ENCODE measurements around the gene DDX52.

DNA sequence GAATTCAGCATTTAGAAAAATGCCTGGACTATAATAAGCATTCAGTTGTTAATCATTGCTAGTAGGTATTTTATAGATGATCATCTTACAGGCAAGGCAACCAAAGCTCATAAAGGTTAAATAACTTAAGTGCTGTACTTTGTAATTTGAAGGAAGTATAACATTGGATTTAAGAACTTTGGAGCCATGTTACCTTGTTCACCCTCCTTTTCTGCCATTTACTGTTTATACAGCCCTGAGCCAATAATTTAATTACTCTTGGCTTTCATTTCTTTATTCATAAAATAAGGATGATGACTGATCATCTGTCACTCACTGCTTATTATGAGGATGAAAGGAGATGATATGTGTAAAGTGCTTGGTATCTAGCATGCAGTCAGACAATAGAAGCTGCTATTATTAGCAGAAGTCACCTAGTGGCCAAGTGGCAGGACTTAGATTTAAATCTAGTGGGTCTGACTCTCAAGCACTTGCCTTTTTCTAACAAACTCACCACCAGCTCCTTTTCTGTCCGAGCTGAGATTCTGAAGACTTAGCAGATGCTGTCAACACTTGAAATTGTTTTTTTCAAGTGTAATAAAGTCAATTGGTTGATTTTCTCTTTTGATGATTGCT lies 18.3 kb upstream of the DDX52 start:
- TF ChIP-seq, protein P1, sequence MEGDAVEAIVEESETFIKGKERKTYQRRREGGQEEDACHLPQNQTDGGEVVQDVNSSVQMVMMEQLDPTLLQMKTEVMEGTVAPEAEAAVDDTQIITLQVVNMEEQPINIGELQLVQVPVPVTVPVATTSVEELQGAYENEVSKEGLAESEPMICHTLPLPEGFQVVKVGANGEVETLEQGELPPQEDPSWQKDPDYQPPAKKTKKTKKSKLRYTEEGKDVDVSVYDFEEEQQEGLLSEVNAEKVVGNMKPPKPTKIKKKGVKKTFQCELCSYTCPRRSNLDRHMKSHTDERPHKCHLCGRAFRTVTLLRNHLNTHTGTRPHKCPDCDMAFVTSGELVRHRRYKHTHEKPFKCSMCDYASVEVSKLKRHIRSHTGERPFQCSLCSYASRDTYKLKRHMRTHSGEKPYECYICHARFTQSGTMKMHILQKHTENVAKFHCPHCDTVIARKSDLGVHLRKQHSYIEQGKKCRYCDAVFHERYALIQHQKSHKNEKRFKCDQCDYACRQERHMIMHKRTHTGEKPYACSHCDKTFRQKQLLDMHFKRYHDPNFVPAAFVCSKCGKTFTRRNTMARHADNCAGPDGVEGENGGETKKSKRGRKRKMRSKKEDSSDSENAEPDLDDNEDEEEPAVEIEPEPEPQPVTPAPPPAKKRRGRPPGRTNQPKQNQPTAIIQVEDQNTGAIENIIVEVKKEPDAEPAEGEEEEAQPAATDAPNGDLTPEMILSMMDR (conservative IDR thresholded peaks at IDR 0.05; ENCODE audit: low read depth in 2 of 2) = peak in 1 of 2 experiments; percentile 26; a peak in 2 of 4 replicates
- TF ChIP-seq POLR2AphosphoS5 (IDR thresholded peaks at IDR 0.05; ENCODE audit: low read depth) = no peak
- TF ChIP-seq ZNF114 (CRISPR knock-in tag; IDR thresholded peaks at IDR 0.05) = no peak
- TF ChIP-seq CREB1 (CRISPR knock-in tag; IDR thresholded peaks at IDR 0.05; ENCODE audit: low read depth) = no peak
- TF ChIP-seq EZH2phosphoT487 (IDR thresholded peaks at IDR 0.05; ENCODE audit: unreplicated experiment) = no peak
- TF ChIP-seq, protein P2, sequence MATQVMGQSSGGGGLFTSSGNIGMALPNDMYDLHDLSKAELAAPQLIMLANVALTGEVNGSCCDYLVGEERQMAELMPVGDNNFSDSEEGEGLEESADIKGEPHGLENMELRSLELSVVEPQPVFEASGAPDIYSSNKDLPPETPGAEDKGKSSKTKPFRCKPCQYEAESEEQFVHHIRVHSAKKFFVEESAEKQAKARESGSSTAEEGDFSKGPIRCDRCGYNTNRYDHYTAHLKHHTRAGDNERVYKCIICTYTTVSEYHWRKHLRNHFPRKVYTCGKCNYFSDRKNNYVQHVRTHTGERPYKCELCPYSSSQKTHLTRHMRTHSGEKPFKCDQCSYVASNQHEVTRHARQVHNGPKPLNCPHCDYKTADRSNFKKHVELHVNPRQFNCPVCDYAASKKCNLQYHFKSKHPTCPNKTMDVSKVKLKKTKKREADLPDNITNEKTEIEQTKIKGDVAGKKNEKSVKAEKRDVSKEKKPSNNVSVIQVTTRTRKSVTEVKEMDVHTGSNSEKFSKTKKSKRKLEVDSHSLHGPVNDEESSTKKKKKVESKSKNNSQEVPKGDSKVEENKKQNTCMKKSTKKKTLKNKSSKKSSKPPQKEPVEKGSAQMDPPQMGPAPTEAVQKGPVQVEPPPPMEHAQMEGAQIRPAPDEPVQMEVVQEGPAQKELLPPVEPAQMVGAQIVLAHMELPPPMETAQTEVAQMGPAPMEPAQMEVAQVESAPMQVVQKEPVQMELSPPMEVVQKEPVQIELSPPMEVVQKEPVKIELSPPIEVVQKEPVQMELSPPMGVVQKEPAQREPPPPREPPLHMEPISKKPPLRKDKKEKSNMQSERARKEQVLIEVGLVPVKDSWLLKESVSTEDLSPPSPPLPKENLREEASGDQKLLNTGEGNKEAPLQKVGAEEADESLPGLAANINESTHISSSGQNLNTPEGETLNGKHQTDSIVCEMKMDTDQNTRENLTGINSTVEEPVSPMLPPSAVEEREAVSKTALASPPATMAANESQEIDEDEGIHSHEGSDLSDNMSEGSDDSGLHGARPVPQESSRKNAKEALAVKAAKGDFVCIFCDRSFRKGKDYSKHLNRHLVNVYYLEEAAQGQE (IDR thresholded peaks at IDR 0.05; ENCODE audit: unreplicated experiment) = no peak
- TF ChIP-seq EZH2 (IDR thresholded peaks at IDR 0.05; ENCODE audit: low read depth, unreplicated experiment) = no peak
- TF ChIP-seq NANOG (IDR thresholded peaks at IDR 0.05; ENCODE audit: borderline replicate concordance) = no peak
- TF ChIP-seq STAT1 (IDR thresholded peaks at IDR 0.05; ENCODE audit: unreplicated experiment) = no peak
- TF ChIP-seq JUNB (IDR thresholded peaks at IDR 0.05; ENCODE audit: unreplicated experiment) = no peak

Measured in GM23338 (cell line).